ENCODE data around the gene SIRPB1.
"Not testable (repeated sequence)": the region's sequence is repeated elsewhere in the genome, so short reads cannot be mapped to it uniquely, and the experiment has no call there.

The SIRPB1 gene

GRCh38 chr20:1588533-1589460, 31.0 kb downstream of the SIRPB1 start:
- no peak for DNase-seq (ENCODE audit: low read depth)

- no peak for DNase-seq (ENCODE audit: low read depth)
Observed at GRCh38 chr20:1587781-1588532, 31.9 kb downstream of the SIRPB1 start.

- no peak for DNase-seq (ENCODE audit: low read depth)
Observed at GRCh38 chr20:1579488-1579887, 40.3 kb downstream of the SIRPB1 start.

- DNase-seq (ENCODE audit: low read depth) = no peak
Observed at GRCh38 chr20:1577906-1578305, 41.9 kb downstream of the SIRPB1 start.

- not testable (repeated sequence) for DNase-seq (ENCODE audit: low read depth)
Observed at GRCh38 chr20:1577313-1577712, 42.5 kb downstream of the SIRPB1 start.

- no peak for DNase-seq (ENCODE audit: low read depth)
Observed at GRCh38 chr20:1576641-1577040, 43.2 kb downstream of the SIRPB1 start.

- not testable (repeated sequence) for DNase-seq (ENCODE audit: low read depth)
Observed at GRCh38 chr20:1576003-1576402, 43.8 kb downstream of the SIRPB1 start.

GRCh38 chr20:1571583-1571982, 48.2 kb downstream of the SIRPB1 start:
- DNase-seq (ENCODE audit: low read depth) = not testable (repeated sequence)

Data from activated gamma-delta T cell treated with anti-CD3 and anti-CD28 coated beads, Interleukin-2, amount 50 U/mL, for 16 hours (primary cell).